ENCODE results near the gene CCDC7.

DNA sequence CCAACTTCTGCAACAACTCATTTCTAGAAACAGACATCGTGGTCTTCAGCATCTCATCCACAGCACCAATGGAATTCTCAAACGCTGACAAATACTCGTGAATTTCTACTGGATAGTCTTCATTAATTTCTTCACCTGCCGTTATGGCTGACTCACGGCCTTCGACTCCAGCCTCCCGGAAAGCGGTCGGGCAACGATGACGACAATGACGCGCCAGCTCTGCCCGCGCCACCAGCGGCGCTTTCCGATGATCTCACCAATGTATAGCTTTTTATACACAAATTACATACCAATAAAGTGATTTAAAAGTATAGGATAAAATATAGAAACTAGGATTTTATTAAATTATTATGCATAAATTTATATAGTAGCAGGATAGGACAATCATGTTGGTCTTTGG lies 65.7 kb downstream of the CCDC7 start:
- TF ChIP-seq, protein P1, sequence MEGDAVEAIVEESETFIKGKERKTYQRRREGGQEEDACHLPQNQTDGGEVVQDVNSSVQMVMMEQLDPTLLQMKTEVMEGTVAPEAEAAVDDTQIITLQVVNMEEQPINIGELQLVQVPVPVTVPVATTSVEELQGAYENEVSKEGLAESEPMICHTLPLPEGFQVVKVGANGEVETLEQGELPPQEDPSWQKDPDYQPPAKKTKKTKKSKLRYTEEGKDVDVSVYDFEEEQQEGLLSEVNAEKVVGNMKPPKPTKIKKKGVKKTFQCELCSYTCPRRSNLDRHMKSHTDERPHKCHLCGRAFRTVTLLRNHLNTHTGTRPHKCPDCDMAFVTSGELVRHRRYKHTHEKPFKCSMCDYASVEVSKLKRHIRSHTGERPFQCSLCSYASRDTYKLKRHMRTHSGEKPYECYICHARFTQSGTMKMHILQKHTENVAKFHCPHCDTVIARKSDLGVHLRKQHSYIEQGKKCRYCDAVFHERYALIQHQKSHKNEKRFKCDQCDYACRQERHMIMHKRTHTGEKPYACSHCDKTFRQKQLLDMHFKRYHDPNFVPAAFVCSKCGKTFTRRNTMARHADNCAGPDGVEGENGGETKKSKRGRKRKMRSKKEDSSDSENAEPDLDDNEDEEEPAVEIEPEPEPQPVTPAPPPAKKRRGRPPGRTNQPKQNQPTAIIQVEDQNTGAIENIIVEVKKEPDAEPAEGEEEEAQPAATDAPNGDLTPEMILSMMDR (IDR thresholded peaks at IDR 0.05), result no peak
- TF ChIP-seq POLR2A (IDR thresholded peaks at IDR 0.05), result no peak

Measured in Peyer's patch (tissue), 4 donors.